IMR-90 (cell line): ENCODE results near the gene SYNRG. TPM values are rescaled to one million over a fixed set of nuclear protein-coding genes. Genes with fewer than 3 reads are reported as not detected.

Source experiments
- ATAC-seq: fragments of 200-7000 bp; cut with Tn5 transposase; 2 replicates; pipeline ENCODE4 v1.9.1; 2020; ENCODE audit warnings: low read depth, mild to moderate bottlenecking, moderate library complexity
- BruUV-seq: library from RNA; stranded (reverse); fragments of 400-500 nt; replicated peaks from 2 replicates; lab custom pipeline; 2021; lab: Mats Ljungman, UMichigan
- CTCF ChIA-PET: fragments of 300-600 bp; formaldehyde crosslinking; extraction: SDS; loops from one replicate; lab custom pipeline; 2021; ENCODE audit warnings: antibody characterized with exemption; lab: Yijun Ruan, JAX
- POLR2A ChIA-PET: fragments of 300-600 bp; sonication (Branson Sonifier 250); formaldehyde crosslinking; loops from one replicate; lab custom pipeline; 2022; ENCODE audit warnings: antibody characterized with exemption; ENCODE audit not compliant: unreplicated experiment; lab: Charles Lee
- DNase-seq: peaks from one replicate; pipeline ENCODE4 v3.0.0; 2013
- H2AFZ ChIP-seq: replicated peaks from 2 replicates; pipeline ENCODE3; 2013; ENCODE audit warnings: low read length, mild to moderate bottlenecking; ENCODE audit not compliant: poor library complexity
- H2AK5ac ChIP-seq: 2 replicates; pipeline ENCODE4 v1.6.1; 2013; ENCODE audit warnings: low read depth, low read length, inconsistent platforms
- H2AK9ac ChIP-seq: replicated peaks from 2 replicates; pipeline ENCODE3; 2013; ENCODE audit warnings: mild to moderate bottlenecking, low read depth, low read length, moderate library complexity; ENCODE audit not compliant: poor library complexity
- H2BK120ac ChIP-seq: 2 replicates; pipeline ENCODE4 v1.6.1; 2013; ENCODE audit warnings: low read depth, low read length, inconsistent platforms
- H2BK15ac ChIP-seq: 3 replicates; pipeline ENCODE4 v1.6.1; 2013; ENCODE audit warnings: low read depth, low read length, inconsistent platforms
- H2BK20ac ChIP-seq: 2 replicates; pipeline ENCODE4 v1.6.1; 2013; ENCODE audit warnings: low read depth, mild to moderate bottlenecking, inconsistent platforms, low read length, moderate library complexity
- H2BK5ac ChIP-seq: 2 replicates; pipeline ENCODE4 v1.6.1; 2013; ENCODE audit warnings: mild to moderate bottlenecking, low read depth, low read length, inconsistent platforms; ENCODE audit not compliant: poor library complexity, severe bottlenecking
- H3K14ac ChIP-seq: replicated peaks from 2 replicates; pipeline ENCODE4 v1.6.1; 2013; ENCODE audit warnings: low read depth, low read length, inconsistent platforms
- H3K18ac ChIP-seq: 2 replicates; pipeline ENCODE4 v1.6.1; 2013; ENCODE audit warnings: low read depth, low read length, control low read depth
- H3K23ac ChIP-seq: 2 replicates; pipeline ENCODE4 v1.6.1; 2013; ENCODE audit warnings: low read depth, low read length, inconsistent platforms
- H3K27ac ChIP-seq: 2 replicates; pipeline ENCODE4 v1.5.1; 2013; ENCODE audit warnings: mild to moderate bottlenecking, control low read depth, low read length; ENCODE audit not compliant: insufficient read depth
- H3K27me3 ChIP-seq: 2 replicates; pipeline ENCODE4 v1.6.1; 2013; ENCODE audit warnings: low read length; ENCODE audit not compliant: control insufficient read depth, insufficient read depth
- H3K36me3 ChIP-seq: 2 replicates; pipeline ENCODE4 v1.6.1; 2013; ENCODE audit warnings: low read length, mixed read lengths; ENCODE audit not compliant: control insufficient read depth, insufficient read depth
- H3K4ac ChIP-seq: 2 replicates; pipeline ENCODE4 v1.6.1; 2013; ENCODE audit warnings: low read depth, low read length, inconsistent platforms
- H3K4me1 ChIP-seq: 2 replicates; pipeline ENCODE4 v1.6.1; 2013; ENCODE audit warnings: low read length, mixed read lengths; ENCODE audit not compliant: control insufficient read depth, insufficient read depth
- H3K4me2 ChIP-seq: 2 replicates; pipeline ENCODE4 v1.6.1; 2013; ENCODE audit warnings: low read depth, mild to moderate bottlenecking, control low read depth, low read length, moderate library complexity
- H3K4me3 ChIP-seq: 2 replicates; pipeline ENCODE4 v1.5.1; 2013; ENCODE audit warnings: low read depth, mild to moderate bottlenecking, control low read depth, low read length, moderate library complexity; ENCODE audit not compliant: insufficient read depth
- H3K56ac ChIP-seq: 2 replicates; pipeline ENCODE4 v1.6.1; 2013; ENCODE audit warnings: low read length, inconsistent platforms; ENCODE audit not compliant: insufficient read depth; ENCODE audit errors: extremely low read depth
- H3K79me1 ChIP-seq, 2 experiments: 2 replicates each; pipeline ENCODE4 v1.6.1; 2013; ENCODE audit warnings: low read length in 2 of 2, inconsistent platforms in 1 of 2, low read depth in 1 of 2
- H3K9ac ChIP-seq: 2 replicates; pipeline ENCODE4 v1.6.1; 2013; ENCODE audit warnings: low read depth, low read length, control low read depth
- H3K9me1 ChIP-seq: 2 replicates; pipeline ENCODE4 v1.6.1; 2013; ENCODE audit warnings: low read length, inconsistent platforms; ENCODE audit not compliant: insufficient read depth
- H3K9me3 ChIP-seq: 2 replicates; pipeline ENCODE4 v1.6.1; 2013; ENCODE audit warnings: low read length; ENCODE audit not compliant: control insufficient read depth, insufficient read depth
- H4K20me1 ChIP-seq: 2 replicates; pipeline ENCODE4 v1.6.1; 2013; ENCODE audit warnings: low read length, inconsistent platforms; ENCODE audit not compliant: insufficient read depth
- H4K5ac ChIP-seq: 2 replicates; pipeline ENCODE4 v1.6.1; 2013; ENCODE audit warnings: mild to moderate bottlenecking, low read depth, low read length, control low read depth
- H4K8ac ChIP-seq, 2 experiments: 2 replicates each; pipeline ENCODE4 v1.6.1; 2013; ENCODE audit warnings: low read depth in 2 of 2, low read length in 2 of 2, control low read depth in 1 of 2, inconsistent platforms in 1 of 2
- H4K91ac ChIP-seq: 2 replicates; pipeline ENCODE4 v1.6.1; 2013; ENCODE audit warnings: low read depth, low read length, inconsistent platforms; ENCODE audit not compliant: insufficient read depth
- BHLHE40 ChIP-seq: fragments of 150-350 bp; IDR thresholded peaks from 2 replicates; pipeline ENCODE4 v1.6.1; 2016; ENCODE audit warnings: mild to moderate bottlenecking, low read depth, low read length
- CEBPB ChIP-seq: IDR thresholded peaks from 2 replicates; pipeline ENCODE4 v1.6.1; 2012; ENCODE audit warnings: low read depth, low read length, improper control_type of control experiment
- CHD1 ChIP-seq: IDR thresholded peaks from 2 replicates; pipeline ENCODE4 v1.6.1; 2012; ENCODE audit warnings: low read depth, low read length, improper control_type of control experiment
- FOS ChIP-seq: fragments of 150-350 bp; IDR thresholded peaks from 2 replicates; pipeline ENCODE4 v1.6.1; 2016; ENCODE audit warnings: low read depth, low read length
- MAZ ChIP-seq: IDR thresholded peaks from 2 replicates; pipeline ENCODE4 v1.6.1; 2012; ENCODE audit warnings: low read depth, mild to moderate bottlenecking, low read length, improper control_type of control experiment, moderate library complexity, borderline replicate concordance
- MXI1 ChIP-seq: IDR thresholded peaks from 2 replicates; pipeline ENCODE4 v1.6.1; 2012; ENCODE audit warnings: low read depth, mild to moderate bottlenecking, low read length, moderate library complexity, borderline replicate concordance
- POLR2A ChIP-seq: IDR thresholded peaks from 2 replicates; pipeline ENCODE4 v1.6.1; 2012; ENCODE audit warnings: mild to moderate bottlenecking, low read depth, low read length
- RAD21 ChIP-seq: IDR thresholded peaks from 2 replicates; pipeline ENCODE4 v1.6.1; 2012; ENCODE audit warnings: low read length, improper control_type of control experiment
- RCOR1 ChIP-seq: IDR thresholded peaks from 2 replicates; pipeline ENCODE4 v1.6.1; 2012; ENCODE audit warnings: mild to moderate bottlenecking, low read length, improper control_type of control experiment; ENCODE audit not compliant: insufficient replicate concordance
- WGBS, 2 experiments: methylation state at CpG; one replicate each; pipeline versions ENCODE4 v1.1.5 to v1.1.7; 2013; ENCODE audit warnings: missing lambda C conversion rate in 2 of 2; ENCODE audit not compliant: insufficient read length in 1 of 2; ENCODE audit errors: extremely low coverage in 2 of 2; 5-methylcytosine and 5-hydroxymethylcytosine counted together
- dilution Hi-C: fragments of 300-500 bp; cut with HindIII; formaldehyde crosslinking; loops from one replicate; pipeline ENCODE4 v1.14.3; 2018; ENCODE audit warnings: low sequenced_read_pairs; ENCODE audit not compliant: unreplicated experiment
- in situ Hi-C: fragments of 300-500 bp; cut with MboI; formaldehyde crosslinking; loops from 3 replicates; pipeline ENCODE4 v1.14.3; 2019; ENCODE audit warnings: low sequenced_read_pairs, inconsistent platforms, mixed read lengths
- intact Hi-C: fragments of 100-400 bp; cut with micrococcal nuclease; formaldehyde crosslinking; loops from 2 replicates; pipeline ENCODE4 v1.10.0; 2022
- polyA plus RNA-seq, 3 experiments: library from polyadenylated mRNA; depleted of rRNA; stranded (reverse); fragments of >200 nt; gene quantifications; 2 replicates each; pipeline ENCODE4 v1.2.3, GENCODE V29; 2012; ENCODE audit warnings: low replicate concordance in 1 of 3
- total RNA-seq: library from RNA; depleted of rRNA; stranded (reverse); fragments of >200 nt; gene quantifications from 2 replicates; pipeline ENCODE4 v1.2.3, GENCODE V29; 2012
- TF ChIP-seq, protein P1 (sequence below): fragments of 150-350 bp; IDR thresholded peaks from 2 replicates; pipeline ENCODE4 v1.6.1; 2017; ENCODE audit warnings: mild to moderate bottlenecking, antibody characterized with exemption, low read length, low read depth

The SYNRG gene
- total and polyA plus RNA-seq, 2 of the 4 experiments (the other 2 are of a cell fraction): 11.7 to 15.2 TPM

DNA sequence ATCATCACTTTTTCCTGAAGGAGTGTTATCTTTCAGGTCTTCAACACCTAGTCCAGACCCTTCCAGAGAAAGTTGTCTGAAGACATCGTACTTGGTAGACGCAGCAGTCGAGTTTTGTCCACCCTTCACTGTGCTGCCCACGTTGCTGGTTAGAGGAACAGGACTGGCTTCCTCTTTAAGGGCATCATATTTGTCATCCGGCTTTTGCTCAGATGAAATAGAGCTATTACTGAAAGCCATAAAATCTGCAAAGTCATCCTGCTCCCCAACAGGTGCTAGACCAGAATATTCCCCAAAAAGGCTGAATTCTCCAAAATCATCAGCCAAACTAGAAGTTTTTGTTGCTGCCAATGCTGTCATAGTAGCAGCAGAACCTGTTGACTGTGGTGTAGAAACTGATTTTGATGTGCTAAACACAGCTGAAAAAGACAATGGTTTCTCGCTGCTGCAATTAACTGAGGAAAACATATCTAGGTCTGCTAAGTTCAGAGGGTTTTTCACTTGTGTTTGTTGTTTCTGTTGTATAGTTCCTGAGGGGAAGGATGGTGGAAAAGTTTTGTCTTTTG lies 55.7 kb downstream of the SYNRG start:
- DNase-seq (no peak), ATAC-seq (no peak)
- Histone ChIP-seq H3K4me3 (no peak overlapping the region), H2AFZ (no peak overlapping the region), H4K8ac (no peak overlapping the region), H3K18ac (no peak overlapping the region), H3K36me3 (peaks cover 18% of the 10 kb centered on the region), H3K79me1 (peaks cover 23 to 42% of the 10 kb centered on the region in 2 experiments), H4K91ac (no peak overlapping the region), H2BK15ac (no peak overlapping the region), H3K9me1 (peaks cover 3% of the 10 kb centered on the region; the same call in 1 of the 2 replicates), H3K9me3 (no peaks in the 10 kb centered on the region), H3K27ac (no peak overlapping the region), H3K56ac (no peak overlapping the region), H3K27me3 (no peaks in the 10 kb centered on the region), H3K4me1 (0 out of 2 replicates have a peak, but pooled peaks cover under 1% of the 10 kb centered on the region), H3K4ac (no peak overlapping the region), H3K4me2 (no peak overlapping the region), H3K14ac (no peak overlapping the region), H4K5ac (no peak overlapping the region), H3K23ac (no peak overlapping the region), H2BK5ac (no peak overlapping the region), H4K20me1 (no peaks in the 10 kb centered on the region), H2BK20ac (no peak overlapping the region), H2BK120ac (no peak overlapping the region), H2AK9ac (no peak overlapping the region), H3K9ac (no peak overlapping the region), H2AK5ac (no peak overlapping the region)
- ChIA-PET CTCF (no interaction called here), POLR2A (no interaction called here)
- in situ Hi-C loops (no loop called here), dilution Hi-C loops (no loop called here), intact Hi-C loops (no loop called here)
- BruUV-seq: TSS peak; percentile 91
- WGBS, 2 experiments: no CpG with 5 or more reads among the region's 6 CpGs
- TF ChIP-seq MXI1: no peak
- TF ChIP-seq FOS: no peak
- TF ChIP-seq RCOR1: no peak
- no peak for TF ChIP-seq CEBPB
- TF ChIP-seq, protein P1, sequence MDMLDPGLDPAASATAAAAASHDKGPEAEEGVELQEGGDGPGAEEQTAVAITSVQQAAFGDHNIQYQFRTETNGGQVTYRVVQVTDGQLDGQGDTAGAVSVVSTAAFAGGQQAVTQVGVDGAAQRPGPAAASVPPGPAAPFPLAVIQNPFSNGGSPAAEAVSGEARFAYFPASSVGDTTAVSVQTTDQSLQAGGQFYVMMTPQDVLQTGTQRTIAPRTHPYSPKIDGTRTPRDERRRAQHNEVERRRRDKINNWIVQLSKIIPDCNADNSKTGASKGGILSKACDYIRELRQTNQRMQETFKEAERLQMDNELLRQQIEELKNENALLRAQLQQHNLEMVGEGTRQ: no peak
- no peak for TF ChIP-seq MAZ
- no peak for TF ChIP-seq RAD21
- no peak for TF ChIP-seq POLR2A
- no peak for TF ChIP-seq BHLHE40
- TF ChIP-seq CHD1: no peak
